ENCODE measurements around the gene FAM171A1.

FAM171A1 gene

DNA sequence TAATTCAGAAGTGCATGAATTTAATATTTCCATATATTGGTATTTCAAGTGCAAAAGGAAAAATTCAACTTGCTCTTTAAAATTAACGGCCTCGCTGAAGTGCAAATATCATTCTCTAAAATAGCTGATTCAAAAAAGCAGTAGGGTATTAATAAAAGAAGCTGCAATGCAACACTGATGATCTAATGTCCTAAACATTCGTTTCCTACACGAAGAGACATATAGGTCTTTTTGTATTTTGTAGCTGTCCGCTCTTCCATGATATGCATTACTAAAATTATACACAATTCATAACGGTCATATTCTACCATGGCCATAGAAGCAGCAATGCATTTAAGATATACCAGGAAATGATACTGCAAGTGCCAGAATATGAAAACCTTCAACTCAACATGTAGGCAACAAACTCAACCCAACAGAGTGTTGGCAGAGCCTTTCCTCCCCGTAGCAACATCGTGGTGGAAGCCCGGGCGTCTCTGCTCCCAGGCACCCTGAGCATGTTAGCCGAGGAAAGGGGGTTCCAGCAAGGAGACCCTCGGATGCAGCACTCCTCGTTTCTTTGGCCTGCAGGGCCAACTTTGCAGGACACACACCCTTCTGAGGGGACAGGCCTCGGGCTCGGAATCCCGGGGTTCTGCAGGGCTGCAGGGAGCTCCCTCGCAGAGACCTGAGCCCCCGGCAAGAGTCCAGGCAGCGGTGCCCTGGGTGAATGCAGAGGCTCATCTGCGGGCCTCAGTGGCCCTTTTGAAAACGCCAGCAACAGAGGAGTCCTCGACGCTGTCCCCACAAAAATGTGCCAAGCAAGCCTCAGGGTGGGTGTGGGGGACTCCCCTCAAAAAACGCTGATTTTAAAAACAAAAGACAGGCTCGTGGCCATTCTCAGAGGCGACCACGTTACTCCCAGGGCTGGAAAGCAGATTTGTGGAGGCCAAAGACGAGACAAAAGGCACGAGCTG, 1.6 kb downstream of the FAM171A1 start:
- H3K36me3 ChIP-seq (ENCODE audit: insufficient read depth, low read length): no peaks in the 10 kb centered on the region
- no peak overlapping the region for H3K4me2 ChIP-seq (ENCODE audit: low read length)
- TF ChIP-seq EZH2 (IDR thresholded peaks at IDR 0.05; ENCODE audit: borderline replicate concordance, low read length): no peak
- TF ChIP-seq, protein P1, sequence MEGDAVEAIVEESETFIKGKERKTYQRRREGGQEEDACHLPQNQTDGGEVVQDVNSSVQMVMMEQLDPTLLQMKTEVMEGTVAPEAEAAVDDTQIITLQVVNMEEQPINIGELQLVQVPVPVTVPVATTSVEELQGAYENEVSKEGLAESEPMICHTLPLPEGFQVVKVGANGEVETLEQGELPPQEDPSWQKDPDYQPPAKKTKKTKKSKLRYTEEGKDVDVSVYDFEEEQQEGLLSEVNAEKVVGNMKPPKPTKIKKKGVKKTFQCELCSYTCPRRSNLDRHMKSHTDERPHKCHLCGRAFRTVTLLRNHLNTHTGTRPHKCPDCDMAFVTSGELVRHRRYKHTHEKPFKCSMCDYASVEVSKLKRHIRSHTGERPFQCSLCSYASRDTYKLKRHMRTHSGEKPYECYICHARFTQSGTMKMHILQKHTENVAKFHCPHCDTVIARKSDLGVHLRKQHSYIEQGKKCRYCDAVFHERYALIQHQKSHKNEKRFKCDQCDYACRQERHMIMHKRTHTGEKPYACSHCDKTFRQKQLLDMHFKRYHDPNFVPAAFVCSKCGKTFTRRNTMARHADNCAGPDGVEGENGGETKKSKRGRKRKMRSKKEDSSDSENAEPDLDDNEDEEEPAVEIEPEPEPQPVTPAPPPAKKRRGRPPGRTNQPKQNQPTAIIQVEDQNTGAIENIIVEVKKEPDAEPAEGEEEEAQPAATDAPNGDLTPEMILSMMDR (IDR thresholded peaks at IDR 0.05; ENCODE audit: low read length): no peak
- H3K4me3 ChIP-seq (ENCODE audit: low read depth, low read length, poor library complexity, severe bottlenecking): no peak overlapping the region
- no peaks in the 10 kb centered on the region for H3K4me1 ChIP-seq (ENCODE audit: insufficient read depth, low read length, severe bottlenecking)
- H3K27ac ChIP-seq (ENCODE audit: low read depth, low read length, poor library complexity, severe bottlenecking): no peak overlapping the region
- H3K79me2 ChIP-seq (ENCODE audit: insufficient read depth, low read length): no peaks in the 10 kb centered on the region
- no peaks in the 10 kb centered on the region for H3K9me3 ChIP-seq (ENCODE audit: low read length)
- H3K9me2 ChIP-seq (ENCODE audit: low read depth, low read length): no peaks in the 10 kb centered on the region
- H2AFZ ChIP-seq (ENCODE audit: low read length): no peak overlapping the region
- H3F3A ChIP-seq (ENCODE audit: insufficient read depth, low read length): no peaks in the 10 kb centered on the region
- no peaks in the 10 kb centered on the region for H4K20me1 ChIP-seq (ENCODE audit: insufficient read depth, low read length)
- no peak overlapping the region for H3K9ac ChIP-seq (ENCODE audit: low read length)
- no peaks in the 10 kb centered on the region for H3K27me3 ChIP-seq (ENCODE audit: insufficient read depth, low read length)

DNA sequence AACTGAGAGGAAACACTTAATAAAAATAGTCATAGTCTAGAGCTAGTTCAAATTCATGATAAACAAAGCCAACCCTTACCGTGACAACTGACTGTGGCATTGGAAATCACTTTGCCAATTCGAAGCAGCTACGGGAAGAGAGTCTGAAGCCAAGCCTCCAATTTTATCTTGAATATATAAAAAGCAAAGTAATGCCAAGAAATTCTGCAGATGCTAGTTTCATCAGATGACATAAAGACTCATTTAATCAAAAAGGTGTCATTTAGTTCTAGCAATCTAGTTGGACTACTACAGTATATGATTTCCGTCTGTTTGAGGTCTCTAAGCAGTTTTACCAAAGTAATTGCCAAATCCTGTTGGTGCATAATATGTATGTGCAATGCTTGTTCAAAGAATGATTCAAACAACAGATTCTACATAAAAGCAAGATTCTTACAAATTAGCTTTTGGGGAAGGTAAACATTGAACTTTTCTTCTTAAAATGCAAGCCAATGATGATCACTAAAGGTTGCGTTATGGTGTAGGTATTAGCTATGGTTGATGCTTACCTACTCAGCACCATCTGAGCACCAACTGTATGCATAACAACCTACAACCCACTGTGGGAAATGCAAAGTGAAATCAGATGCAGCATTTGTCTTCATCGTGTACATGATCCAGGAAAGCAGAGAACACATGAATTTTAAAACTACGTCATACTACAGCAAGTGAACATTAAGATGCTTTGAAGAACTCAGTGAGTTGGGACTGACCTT, 2.8 kb downstream of the FAM171A1 start:
- Histone ChIP-seq H3K9ac (ENCODE audit: low read length) (no peak overlapping the region), H3K27ac (ENCODE audit: low read depth, low read length, poor library complexity, severe bottlenecking) (no peak overlapping the region), H3K4me2 (ENCODE audit: low read length) (no peak overlapping the region), H2AFZ (ENCODE audit: low read length) (no peak overlapping the region), H3K27me3 (ENCODE audit: insufficient read depth, low read length) (no peaks in the 10 kb centered on the region), H3K9me3 (ENCODE audit: low read length) (no peaks in the 10 kb centered on the region), H4K20me1 (ENCODE audit: insufficient read depth, low read length) (no peaks in the 10 kb centered on the region), H3K79me2 (ENCODE audit: insufficient read depth, low read length) (no peaks in the 10 kb centered on the region), H3K4me1 (ENCODE audit: insufficient read depth, low read length, severe bottlenecking) (no peaks in the 10 kb centered on the region), H3K9me2 (ENCODE audit: low read depth, low read length) (no peaks in the 10 kb centered on the region), H3F3A (ENCODE audit: insufficient read depth, low read length) (no peaks in the 10 kb centered on the region), H3K36me3 (ENCODE audit: insufficient read depth, low read length) (no peaks in the 10 kb centered on the region), H3K4me3 (ENCODE audit: low read depth, low read length, poor library complexity, severe bottlenecking) (no peak overlapping the region)
- no peak for TF ChIP-seq EZH2 (IDR thresholded peaks at IDR 0.05; ENCODE audit: borderline replicate concordance, low read length)
- TF ChIP-seq, protein P1 (IDR thresholded peaks at IDR 0.05; ENCODE audit: low read length): no peak

DNA sequence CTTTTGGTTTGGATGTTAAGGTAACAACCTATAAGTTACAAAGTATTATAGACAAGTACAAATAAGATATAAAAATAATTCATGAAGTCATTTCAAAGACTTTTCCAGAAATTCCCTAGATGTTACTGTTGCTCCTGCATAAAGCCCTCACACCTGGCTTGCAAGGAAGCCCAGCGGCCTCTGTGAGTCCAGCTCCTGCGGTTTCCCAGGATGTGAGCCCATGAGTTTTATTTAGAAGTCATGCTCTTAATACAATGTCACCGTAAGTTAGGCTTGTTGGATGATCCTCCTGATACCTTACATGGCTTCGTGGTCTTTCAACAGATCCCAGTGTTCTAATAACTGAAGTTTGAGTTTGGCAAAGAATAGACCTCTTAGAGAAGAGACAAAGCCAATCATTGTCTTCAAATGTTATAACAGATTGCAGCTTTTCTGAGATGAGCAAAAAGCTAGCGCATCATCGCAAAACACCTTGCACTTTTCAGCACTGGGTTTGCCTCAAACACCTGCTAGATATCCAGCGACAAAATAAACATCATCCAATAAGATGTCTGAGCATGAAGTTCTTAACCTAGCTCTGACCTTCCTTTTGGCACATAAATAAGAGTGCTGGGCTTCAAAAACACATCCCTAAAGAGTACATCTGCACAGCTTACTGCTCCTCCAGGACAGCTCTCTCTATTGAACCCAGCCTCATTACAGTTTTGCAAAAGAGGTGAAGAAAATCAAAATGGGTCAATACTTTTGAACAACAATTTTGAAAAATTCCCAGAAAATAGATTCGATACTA, 3.6 kb downstream of the FAM171A1 start:
- Histone ChIP-seq H3K9me3 (ENCODE audit: low read length) (no peaks in the 10 kb centered on the region), H3K9me2 (ENCODE audit: low read depth, low read length) (no peaks in the 10 kb centered on the region), H3K36me3 (ENCODE audit: insufficient read depth, low read length) (no peaks in the 10 kb centered on the region), H3K4me1 (ENCODE audit: insufficient read depth, low read length, severe bottlenecking) (no peaks in the 10 kb centered on the region), H3F3A (ENCODE audit: insufficient read depth, low read length) (no peaks in the 10 kb centered on the region), H3K27me3 (ENCODE audit: insufficient read depth, low read length) (no peaks in the 10 kb centered on the region), H4K20me1 (ENCODE audit: insufficient read depth, low read length) (no peaks in the 10 kb centered on the region), H3K27ac (ENCODE audit: low read depth, low read length, poor library complexity, severe bottlenecking) (no peak overlapping the region), H3K9ac (ENCODE audit: low read length) (no peak overlapping the region), H3K4me3 (ENCODE audit: low read depth, low read length, poor library complexity, severe bottlenecking) (no peak overlapping the region), H2AFZ (ENCODE audit: low read length) (no peak overlapping the region), H3K79me2 (ENCODE audit: insufficient read depth, low read length) (no peaks in the 10 kb centered on the region), H3K4me2 (ENCODE audit: low read length) (no peak overlapping the region)
- TF ChIP-seq EZH2 (IDR thresholded peaks at IDR 0.05; ENCODE audit: borderline replicate concordance, low read length): no peak
- TF ChIP-seq, protein P1 (IDR thresholded peaks at IDR 0.05; ENCODE audit: low read length): no peak

All from OCI-LY1 (cell line).